ENCODE measurements around the gene LRRC53.

LRRC53 gene

GRCh38 chr1:74422421-74423292 is 89.8 kb downstream of the LRRC53 start:
- Histone ChIP-seq H2AK5ac (ENCODE audit: low read length) (no peak overlapping the region), H3K36me3 (ENCODE audit: control insufficient read depth, insufficient read depth, low read length) (no peaks in the 10 kb centered on the region), H3K56ac (ENCODE audit: low read length) (no peak overlapping the region), H3K4ac (ENCODE audit: low read depth, low read length) (no peak overlapping the region), H2BK120ac (ENCODE audit: low read depth, low read length) (no peak overlapping the region), H3K4me3 (ENCODE audit: low read length) (no peak overlapping the region), H3K4me1 (ENCODE audit: control insufficient read depth, low read depth, low read length) (no peaks in the 10 kb centered on the region), H3K4me2 (ENCODE audit: low read length) (no peak overlapping the region), H4K8ac (ENCODE audit: low read depth, low read length) (no peak overlapping the region), H3K23ac (ENCODE audit: low read length) (no peak overlapping the region), H3K9ac (ENCODE audit: low read length) (no peak overlapping the region), H3K79me1 (ENCODE audit: low read length) (no peaks in the 10 kb centered on the region), H3K18ac (ENCODE audit: low read length) (no peak overlapping the region), H2BK5ac (ENCODE audit: low read length) (no peak overlapping the region), H2BK15ac (replicated peaks; ENCODE audit: low read depth) (no peak overlapping the region), H4K5ac (ENCODE audit: low read length) (no peak overlapping the region), H3K79me2 (ENCODE audit: control insufficient read depth, insufficient read depth, low read length) (no peaks in the 10 kb centered on the region), H3K27ac (ENCODE audit: low read depth, low read length) (no peak overlapping the region), H3K27me3 (ENCODE audit: insufficient read depth, low read length, poor library complexity) (no peaks in the 10 kb centered on the region)
- no CpG with 5 or more reads among the region's 4 CpGs for WGBS (ENCODE audit: extremely low coverage, insufficient coverage, low lambda C conversion rate)
- no peak for DNase-seq

GRCh38 chr1:74420467-74420866 is 91.9 kb downstream of the LRRC53 start:
- no peak overlapping the region for H2BK5ac ChIP-seq (ENCODE audit: low read length)
- H2AK5ac ChIP-seq (ENCODE audit: low read length) = no peak overlapping the region
- H3K9ac ChIP-seq (ENCODE audit: low read length) = no peak overlapping the region
- no peaks in the 10 kb centered on the region for H3K36me3 ChIP-seq (ENCODE audit: control insufficient read depth, insufficient read depth, low read length)
- H3K4me3 ChIP-seq (ENCODE audit: low read length) = no peak overlapping the region
- peak; percentile 14 for DNase-seq
- no peak overlapping the region for H2BK120ac ChIP-seq (ENCODE audit: low read depth, low read length)
- no peaks in the 10 kb centered on the region for H3K79me1 ChIP-seq (ENCODE audit: low read length)
- no peak overlapping the region for H3K4me2 ChIP-seq (ENCODE audit: low read length)
- H3K4ac ChIP-seq (ENCODE audit: low read depth, low read length) = no peak overlapping the region
- H3K23ac ChIP-seq (ENCODE audit: low read length) = no peak overlapping the region
- H3K4me1 ChIP-seq (ENCODE audit: control insufficient read depth, low read depth, low read length) = no peaks in the 10 kb centered on the region
- no peak overlapping the region for H2BK15ac ChIP-seq (replicated peaks; ENCODE audit: low read depth)
- no peaks in the 10 kb centered on the region for H3K27me3 ChIP-seq (ENCODE audit: insufficient read depth, low read length, poor library complexity)
- no peak overlapping the region for H3K18ac ChIP-seq (ENCODE audit: low read length)
- no peak overlapping the region for H3K27ac ChIP-seq (ENCODE audit: low read depth, low read length)
- H4K5ac ChIP-seq (ENCODE audit: low read length) = no peak overlapping the region
- H4K8ac ChIP-seq (ENCODE audit: low read depth, low read length) = no peak overlapping the region
- H3K79me2 ChIP-seq (ENCODE audit: control insufficient read depth, insufficient read depth, low read length) = no peaks in the 10 kb centered on the region
- no peak overlapping the region for H3K56ac ChIP-seq (ENCODE audit: low read length)
- no CpG with 5 or more reads among the region's 2 CpGs for WGBS (ENCODE audit: extremely low coverage, insufficient coverage, low lambda C conversion rate)

All from mesendoderm (in vitro differentiated cells).